Stimulated activated CD4-positive, alpha-beta T cell treated with anti-CD3 and anti-CD28 coated beads, Interleukin-12 subunit alpha, Interleukin-12 subunit beta, amount 100 ng/mL, for 24 hours (primary cell): Measurements from ENCODE around the gene CHORDC1.
"Not testable (repeated sequence)": the region's sequence is repeated elsewhere in the genome, so short reads cannot be mapped to it uniquely, and the experiment has no call there.

Experiments
- DNase-seq, 2 experiments: peaks; one replicate each; pipeline ENCODE4 v3.0.0-alpha.2; 2020; ENCODE audit warnings: low read depth in 2 of 2

The CHORDC1 gene

DNA sequence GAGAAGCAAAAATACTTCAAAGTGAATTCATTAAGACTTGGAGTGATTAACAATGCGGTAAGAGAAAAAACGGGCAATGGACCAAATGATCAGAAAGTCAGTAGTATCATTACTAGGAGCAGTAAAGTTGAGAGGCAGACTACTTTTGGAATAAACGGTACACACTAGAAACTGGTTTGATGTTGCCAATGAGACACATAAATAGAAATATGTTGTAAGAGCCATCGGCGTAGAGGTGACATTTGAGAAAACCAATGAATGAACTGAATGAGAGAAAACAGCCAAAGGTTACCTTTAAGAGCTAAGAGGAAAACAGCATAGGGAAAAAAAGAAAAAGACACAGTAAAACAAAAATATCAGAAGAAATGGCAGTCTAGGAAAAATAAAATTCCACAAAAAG lies 6.2 kb downstream of the CHORDC1 start:
- DNase-seq: no peak

DNA sequence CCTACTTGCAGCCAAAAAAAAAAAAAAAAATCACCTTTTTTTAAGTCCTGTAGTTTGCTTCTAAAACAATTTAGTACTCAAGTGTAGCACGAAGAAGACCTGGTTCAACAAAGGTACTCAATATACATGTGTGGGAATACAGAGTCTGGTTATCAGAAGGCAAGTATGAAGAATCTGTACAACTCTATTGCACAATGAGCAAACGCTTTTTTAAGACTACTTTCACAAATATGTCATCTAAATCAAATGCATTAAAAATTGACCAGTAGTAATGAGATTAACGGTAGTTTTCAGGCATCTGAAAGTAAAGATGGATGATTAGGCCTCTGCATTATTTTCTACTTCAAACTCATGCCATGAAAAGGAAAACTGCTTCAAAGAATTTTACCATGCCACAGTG lies 9.5 kb downstream of the CHORDC1 start:
- no peak for DNase-seq

DNA sequence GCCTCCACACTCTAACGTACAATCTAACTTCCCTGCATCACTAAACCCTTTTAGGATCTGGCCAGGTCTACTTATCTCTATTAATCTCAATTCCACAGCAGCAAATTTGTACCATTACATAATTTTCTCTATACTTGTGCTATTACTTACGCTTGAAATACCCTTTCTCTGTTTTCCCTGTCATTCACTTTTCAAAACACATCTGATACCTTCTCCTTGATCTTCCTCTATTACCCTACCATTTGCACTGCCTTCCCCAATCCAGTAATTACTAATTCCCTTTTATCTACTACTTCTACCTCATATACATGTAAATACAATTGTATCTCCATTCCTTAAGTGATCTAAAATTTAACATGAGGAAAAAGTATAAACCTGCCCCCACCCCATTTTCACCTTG lies 14.0 kb downstream of the CHORDC1 start:
- no peak for DNase-seq

DNA sequence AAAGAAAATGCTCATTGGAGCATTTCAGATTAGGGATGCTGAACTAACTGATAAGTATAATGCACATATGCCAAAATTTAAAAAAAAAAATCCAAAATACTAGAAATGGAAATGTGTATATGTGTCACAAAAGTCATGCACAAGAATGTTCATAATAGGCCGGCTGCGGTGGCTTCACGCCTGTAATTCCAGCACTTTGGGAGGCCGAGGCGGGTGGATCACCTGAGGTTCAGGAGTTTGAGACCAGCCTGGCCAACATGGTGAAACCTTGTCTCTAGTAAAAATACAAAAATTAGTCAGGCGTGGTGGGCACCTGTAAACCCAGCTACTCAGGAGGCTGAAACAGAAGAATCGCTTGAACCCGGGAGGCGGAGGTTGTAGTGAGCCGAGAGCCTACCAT lies 14.9 kb downstream of the CHORDC1 start:
- DNase-seq: not testable (repeated sequence)

DNA sequence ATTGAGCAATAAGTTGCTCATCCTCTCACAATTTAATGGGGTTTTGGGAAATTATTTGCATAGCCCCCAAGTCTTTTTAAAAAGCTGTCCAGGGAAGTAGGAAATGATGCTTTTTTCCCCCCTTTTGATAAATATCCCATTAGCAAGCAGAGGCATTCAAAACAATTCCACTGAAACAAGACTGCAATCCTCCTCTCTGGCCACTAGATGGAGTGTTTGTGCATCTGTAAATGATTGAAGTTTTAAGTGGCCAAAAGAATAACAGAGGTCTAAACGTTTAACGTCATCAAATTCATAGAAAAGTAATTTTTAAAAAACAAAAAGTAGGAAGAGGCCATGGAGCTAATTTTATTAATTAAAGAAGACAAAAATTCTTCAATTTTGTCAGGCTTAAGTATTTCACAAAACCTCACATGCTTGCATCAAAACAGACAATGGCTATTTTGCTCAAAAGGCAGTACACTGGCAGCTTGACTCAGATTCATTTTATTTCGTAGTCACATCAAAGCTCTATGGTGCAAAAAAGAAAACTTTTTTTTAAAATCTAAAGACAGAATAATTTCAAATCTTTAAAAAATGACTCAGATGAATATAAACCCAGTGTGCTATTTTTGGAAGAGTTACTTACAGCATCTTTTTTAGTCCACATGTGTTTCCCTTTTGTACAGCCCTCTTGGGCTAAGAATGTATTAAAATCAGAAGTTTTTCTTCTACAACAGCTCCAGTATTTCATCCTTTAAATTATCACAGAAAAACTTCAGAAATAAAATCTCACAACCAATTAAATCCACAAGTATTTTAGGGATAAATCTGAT lies 17.8 kb downstream of the CHORDC1 start:
- no peak for DNase-seq

DNA sequence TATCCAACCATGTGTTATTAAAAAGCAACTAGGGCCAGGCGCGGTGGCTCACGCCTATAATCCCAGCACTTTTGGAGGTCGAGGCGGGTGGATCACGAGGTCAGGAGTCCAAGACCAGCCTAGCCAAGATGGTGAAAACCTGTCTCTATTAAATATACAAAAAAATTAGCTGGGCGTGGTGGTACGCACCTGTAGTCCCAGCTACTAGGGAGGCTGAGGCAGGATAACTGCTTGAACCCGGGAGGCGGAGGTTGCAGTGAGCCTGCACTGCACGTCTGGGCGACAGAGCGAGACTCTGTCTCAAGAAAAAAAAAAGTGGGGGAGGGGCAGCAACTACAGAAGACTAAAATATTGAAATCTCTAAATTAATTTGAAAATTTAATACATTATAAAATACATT lies 18.4 kb downstream of the CHORDC1 start:
- no peak for DNase-seq

DNA sequence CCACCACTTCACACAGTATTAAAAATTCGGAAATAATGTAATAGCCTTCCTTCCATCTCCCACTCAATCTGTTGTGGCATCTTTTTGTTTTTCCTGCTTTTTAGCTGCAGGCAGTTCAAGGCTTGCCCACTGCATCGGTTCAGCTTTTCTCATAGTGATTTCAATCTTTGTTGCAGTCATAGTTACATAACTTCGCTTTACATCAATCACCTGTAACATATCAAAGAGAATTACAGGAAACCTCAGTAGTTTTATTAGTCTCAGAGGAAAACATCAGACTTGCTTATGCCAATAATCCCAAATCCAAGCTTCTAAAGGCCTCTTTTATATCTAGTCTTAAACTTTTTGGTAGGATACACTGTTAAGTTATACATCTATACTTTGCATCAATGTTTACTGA lies 20.5 kb downstream of the CHORDC1 start:
- DNase-seq: no peak

DNA sequence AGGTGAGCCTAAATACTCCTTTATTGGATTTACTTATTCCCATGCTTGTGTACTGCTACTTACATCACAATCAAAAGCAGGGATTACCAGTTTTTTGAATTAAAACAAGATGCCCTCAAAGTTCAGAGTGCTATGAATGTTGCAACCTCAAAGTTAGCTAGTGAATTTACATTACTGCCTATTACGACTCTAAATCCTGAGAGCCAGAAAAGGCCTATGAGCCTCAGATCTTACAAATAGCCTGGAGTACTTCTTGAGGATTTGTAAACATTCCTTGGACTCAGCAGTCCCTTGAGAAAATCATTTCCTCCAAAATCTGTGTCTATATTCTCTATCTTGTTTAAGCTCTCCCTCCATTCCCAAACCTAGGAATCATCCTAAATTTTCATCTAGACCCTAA lies 25.5 kb downstream of the CHORDC1 start:
- DNase-seq: no peak

DNA sequence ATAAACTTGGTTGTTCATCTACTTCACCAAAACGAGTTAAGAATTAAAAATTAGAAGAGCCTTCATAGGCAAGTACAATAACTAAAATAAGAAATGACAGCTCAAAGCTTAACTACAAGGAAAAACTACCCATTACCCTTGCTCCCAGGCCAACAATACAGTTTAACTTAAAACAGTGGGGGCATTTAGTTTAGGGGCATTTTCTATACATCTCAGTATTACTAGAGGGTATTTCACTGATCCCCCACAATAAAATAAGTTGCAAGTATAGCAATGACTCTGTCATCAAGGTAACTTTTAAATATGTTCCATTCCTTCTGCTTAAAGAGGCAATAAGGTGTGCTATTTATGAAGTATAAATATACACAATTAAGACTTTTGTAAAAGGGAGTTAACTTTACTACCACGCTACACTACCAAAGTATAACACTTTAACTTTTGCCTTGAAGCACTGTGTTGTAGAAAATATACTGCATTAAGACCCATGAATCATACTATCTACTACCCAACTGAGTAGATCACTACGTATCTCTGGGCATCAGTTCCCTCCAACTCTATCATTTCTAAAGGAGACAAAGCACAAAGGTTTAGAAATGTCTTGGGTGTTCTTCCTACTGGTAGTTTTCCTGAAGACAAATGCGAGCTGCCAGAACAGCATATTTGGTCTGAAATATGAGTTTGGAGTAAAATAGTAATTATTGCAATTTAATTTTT lies 29.8 kb downstream of the CHORDC1 start:
- DNase-seq: no peak

DNA sequence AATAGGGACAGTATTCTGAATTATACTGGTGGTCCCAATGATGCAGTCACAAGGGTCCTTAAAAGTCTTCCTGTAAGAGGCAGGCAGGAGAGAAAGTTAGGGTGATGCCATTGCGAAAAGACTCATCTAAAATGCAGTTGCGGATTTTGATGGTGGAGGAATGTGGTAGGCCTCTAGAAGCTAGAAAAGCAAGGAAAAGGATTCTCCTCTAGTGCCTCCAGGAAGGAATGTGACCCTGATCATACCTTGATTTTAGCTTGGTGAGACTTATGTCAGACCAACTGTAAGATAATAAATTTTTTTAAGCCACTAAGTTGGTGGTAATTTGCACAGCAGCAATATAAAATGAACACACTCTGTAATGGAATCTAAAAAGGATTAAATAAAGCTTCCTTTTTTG lies 33.8 kb downstream of the CHORDC1 start:
- no peak for DNase-seq

DNA sequence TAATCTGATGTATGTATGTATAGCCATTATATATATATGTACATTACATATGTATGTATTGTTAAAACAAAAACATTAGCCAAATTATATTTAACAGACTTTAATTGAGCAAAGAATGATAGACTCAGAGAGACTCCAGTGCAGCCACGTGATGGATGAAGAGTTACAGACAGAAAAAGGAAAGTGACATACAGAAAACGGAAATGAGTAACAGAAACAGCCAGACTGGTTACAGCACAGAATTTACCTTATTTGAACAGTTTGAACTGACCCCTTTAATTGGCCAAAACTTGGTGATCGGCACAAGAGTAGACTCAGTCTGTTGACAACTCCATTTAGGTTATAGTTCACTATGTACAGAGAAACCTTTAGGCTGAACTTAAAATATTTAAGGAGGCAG lies 35.0 kb downstream of the CHORDC1 start:
- no peak for DNase-seq

DNA sequence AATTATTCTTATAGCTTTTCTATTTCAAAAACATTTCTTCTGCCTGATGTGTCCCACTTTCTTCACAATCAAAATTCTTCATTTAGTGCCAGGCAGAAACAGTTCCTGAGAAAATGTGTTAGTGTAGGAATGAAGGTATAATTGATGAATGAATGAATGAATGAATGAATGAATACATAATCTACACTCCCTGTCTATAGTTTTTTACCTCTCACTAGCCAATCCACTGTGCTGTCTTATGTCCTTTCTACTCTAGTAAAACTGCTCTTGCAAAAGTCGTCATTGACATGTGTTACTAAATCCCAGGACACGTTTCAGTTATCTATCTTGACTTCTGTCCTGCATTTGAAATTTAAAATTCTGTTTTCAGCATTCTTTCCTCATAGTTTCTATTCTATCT lies 42.9 kb downstream of the CHORDC1 start:
- DNase-seq: no peak

DNA sequence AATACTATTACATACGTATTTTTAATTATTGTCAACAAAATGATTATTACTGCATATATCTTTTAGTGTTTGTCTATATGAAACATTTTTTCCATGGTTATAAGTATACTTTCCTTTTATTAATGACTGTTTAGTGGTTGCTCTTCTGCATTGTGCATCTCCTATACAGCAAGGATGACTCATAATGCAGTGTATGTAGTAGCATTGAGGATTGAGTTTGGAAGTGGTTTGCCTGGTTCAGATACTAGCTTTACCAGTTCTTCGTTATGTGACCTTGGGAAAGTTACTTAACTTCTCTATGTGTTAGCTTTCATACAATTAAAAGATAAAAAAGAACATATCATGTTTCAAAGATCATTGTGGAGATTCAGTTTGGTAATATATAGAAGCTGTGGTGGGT lies 44.1 kb downstream of the CHORDC1 start:
- DNase-seq: no peak

DNA sequence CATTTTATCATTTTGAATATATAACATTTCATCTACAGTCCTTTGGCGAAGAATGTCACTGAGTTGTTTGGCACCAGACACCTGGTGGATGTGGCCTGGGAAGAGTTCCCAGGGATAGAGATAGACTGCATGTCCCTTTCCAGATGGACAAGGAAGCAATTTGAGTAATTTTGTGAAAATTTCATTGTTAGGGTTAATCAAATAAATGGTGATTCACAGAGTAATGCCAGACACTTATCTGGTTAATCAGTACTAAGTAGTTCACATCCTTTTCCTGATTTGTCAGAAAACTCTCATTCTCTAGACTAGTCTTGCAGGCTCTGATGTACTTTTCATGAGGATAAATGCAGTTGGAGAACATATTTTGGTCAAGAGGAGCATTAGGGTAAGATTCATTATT lies 46.8 kb downstream of the CHORDC1 start:
- DNase-seq: no peak

DNA sequence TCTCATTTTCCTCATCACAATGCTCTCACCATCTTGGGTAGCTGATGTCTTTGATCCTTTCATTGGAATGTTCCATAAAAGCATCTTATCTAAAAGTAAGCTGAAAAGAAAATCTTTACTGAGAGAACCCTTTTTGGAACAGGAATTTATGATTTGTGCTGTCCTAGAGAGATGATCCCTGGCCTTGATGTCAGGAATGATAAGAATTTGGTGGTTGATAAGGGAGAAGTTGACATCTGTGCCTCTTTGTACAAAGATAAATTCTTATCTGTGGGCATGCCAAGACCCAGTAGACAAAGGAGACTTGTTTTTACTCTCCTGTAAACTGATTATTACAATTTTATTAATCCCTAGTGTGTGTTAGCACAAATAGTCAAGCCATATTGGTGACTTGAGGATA lies 51.5 kb downstream of the CHORDC1 start:
- DNase-seq: no peak

DNA sequence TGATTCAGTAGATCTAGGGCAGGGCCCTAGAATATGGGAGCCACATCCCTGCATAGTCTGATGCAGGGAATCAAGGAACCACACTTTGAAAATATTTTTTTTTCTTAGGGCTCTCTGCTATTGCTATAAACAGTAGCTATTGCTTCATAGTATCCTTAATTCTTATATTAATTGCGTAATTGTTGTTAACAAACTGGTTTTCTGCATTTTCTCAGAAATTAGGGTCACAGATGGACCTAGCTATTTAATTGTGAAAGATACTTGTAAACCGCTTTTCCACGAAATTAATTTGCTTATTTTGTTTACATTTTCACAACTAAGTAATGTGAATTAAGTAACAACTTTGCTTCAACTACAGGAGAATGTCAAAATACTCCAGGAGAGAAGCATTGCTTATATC lies 54.3 kb downstream of the CHORDC1 start:
- no peak for DNase-seq

DNA sequence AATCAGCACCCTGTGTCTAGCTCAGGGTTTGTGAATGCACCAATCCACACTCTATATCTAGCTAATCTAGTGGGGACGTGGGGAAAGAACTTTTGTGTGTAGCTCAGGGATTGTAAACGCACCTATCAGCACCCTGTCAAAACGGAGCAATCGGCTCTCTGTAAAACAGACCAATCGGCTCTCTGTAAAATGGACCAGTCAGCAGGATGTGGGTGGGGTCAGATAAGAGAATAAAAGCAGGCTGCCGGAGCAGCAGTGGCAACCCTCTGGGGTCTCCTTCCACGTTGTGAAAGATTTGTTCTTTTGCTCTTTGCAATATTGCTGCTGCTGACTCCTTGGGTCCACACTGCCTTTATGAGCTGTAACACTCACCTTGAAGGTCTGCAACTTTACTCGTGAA lies 55.1 kb downstream of the CHORDC1 start:
- DNase-seq: not testable (repeated sequence)

DNA sequence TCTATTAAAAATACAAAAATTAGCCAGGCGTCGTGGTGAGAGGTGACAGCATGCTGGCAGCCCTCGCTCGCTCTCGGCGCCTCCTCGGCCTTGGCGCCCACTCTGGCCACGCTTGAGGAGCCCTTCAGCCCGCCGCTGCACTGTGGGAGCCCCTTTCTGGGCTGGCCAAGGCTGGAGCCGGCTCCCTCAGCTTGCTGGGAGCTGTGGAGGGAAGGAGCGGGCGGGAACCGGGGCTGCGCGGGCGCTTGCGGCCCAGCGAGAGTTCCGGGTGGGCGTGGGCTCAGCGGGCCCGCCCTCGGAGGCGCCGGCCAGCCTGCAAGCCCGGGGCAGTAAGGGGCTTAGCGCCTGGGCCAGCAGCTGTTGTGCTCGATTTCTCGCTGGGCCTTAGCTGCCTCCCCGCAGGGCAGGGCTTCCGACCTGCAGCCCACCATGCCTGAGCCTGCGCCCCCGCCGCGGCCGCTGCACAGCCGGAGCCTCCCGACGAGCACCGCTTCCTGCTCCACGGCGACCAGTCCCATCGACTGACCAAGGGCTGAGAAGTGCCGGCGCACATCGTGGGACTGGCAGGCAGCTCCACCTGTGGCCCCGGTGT lies 55.8 kb downstream of the CHORDC1 start:
- DNase-seq: not testable (repeated sequence)
